ENCODE measurements around the gene ADD3. TPM values are rescaled to one million over a fixed set of nuclear protein-coding genes. Genes with fewer than 3 reads are reported as not detected.

The ADD3 gene
- total RNA-seq, 2 experiments from 2014 or later: 273 to 302 TPM

- peaks cover 87% of the 10 kb centered on the region for H3K4me1 Mint-ChIP-seq (ENCODE audit: low read depth)
- ChIA-PET POLR2A (interaction anchor here (1.3 to 5.0 kb wide), 7 partner anchors 11 to 49 kb away, joined by 3 to 34 read pairs (median 13); partner anchors contain the start of gene ADD3), CTCF (interaction anchor here (0.7 to 1.5 kb wide), 7 partner anchors 9 to 51 kb away, joined by 3 to 6 read pairs (median 4); no protein-coding TSS in a partner anchor)
- no peak for ATAC-seq (ENCODE audit: poor library complexity)
- Histone ChIP-seq H3K4me1 (ENCODE audit: insufficient read depth, low read length) (peaks cover 34% of the 10 kb centered on the region), H3K27me3 (ENCODE audit: control insufficient read depth in 1 of 2, insufficient read depth in 2 of 2, low read length in 2 of 2) (no peaks in the 10 kb centered on the region), H3K9me3 (ENCODE audit: control insufficient read depth in 1 of 2, insufficient read depth in 1 of 2, low read length in 2 of 2) (no peaks in the 10 kb centered on the region), H3K4me3 (ENCODE audit: low read length) (no peak overlapping the region), H3K36me3 (ENCODE audit: insufficient read depth, low read length) (no peaks in the 10 kb centered on the region), H3K27ac (ENCODE audit: low read depth in 1 of 2, low read length in 2 of 2) (peak overlapping the region in 1 of 2 donors; percentile 60)
- H3K36me3 Mint-ChIP-seq (ENCODE audit: low read depth): no peaks in the 10 kb centered on the region
- intact Hi-C loops (cut with DNase I, micrococcal nuclease): loop anchor here in 1 of 2 experiments (5.0 kb wide), 1 partner anchor 40 kb away; no protein-coding TSS in a partner anchor
- H3K27me3 Mint-ChIP-seq: no peaks in the 10 kb centered on the region
- no peak for TF ChIP-seq CTCF (IDR thresholded peaks at IDR 0.05)
- no peak for DNase-seq
- H3K9me3 Mint-ChIP-seq: no peaks in the 10 kb centered on the region
- peak overlapping the region; percentile 86 for H3K27ac Mint-ChIP-seq
- H3K4me3 Mint-ChIP-seq: peak overlapping the region; percentile 5
Observed at GRCh38 chr10:110057456-110057855, 49.7 kb downstream of the ADD3 start.

GRCh38 chr10:110058212-110058611 lies 50.4 kb downstream of the ADD3 start:
- peak; percentile 72 for ATAC-seq (ENCODE audit: poor library complexity)
- intact Hi-C loops (cut with DNase I, micrococcal nuclease): loop anchor here in 1 of 2 experiments (5.0 kb wide), 1 partner anchor 39 kb away; no protein-coding TSS in a partner anchor
- Mint-ChIP-seq H3K4me3 (peak overlapping the region; percentile 73), H3K36me3 (ENCODE audit: low read depth) (no peaks in the 10 kb centered on the region), H3K4me1 (ENCODE audit: low read depth) (peaks cover 87% of the 10 kb centered on the region), H3K27ac (peak overlapping the region; percentile 86), H3K27me3 (no peaks in the 10 kb centered on the region), H3K9me3 (no peaks in the 10 kb centered on the region)
- Histone ChIP-seq H3K4me3 (ENCODE audit: low read length) (peak overlapping the region; percentile 30), H3K4me1 (ENCODE audit: insufficient read depth, low read length) (peaks cover 34% of the 10 kb centered on the region), H3K9me3 (ENCODE audit: control insufficient read depth in 1 of 2, insufficient read depth in 1 of 2, low read length in 2 of 2) (no peaks in the 10 kb centered on the region), H3K36me3 (ENCODE audit: insufficient read depth, low read length) (no peaks in the 10 kb centered on the region), H3K27me3 (ENCODE audit: control insufficient read depth in 1 of 2, insufficient read depth in 2 of 2, low read length in 2 of 2) (no peaks in the 10 kb centered on the region), H3K27ac (ENCODE audit: low read depth in 1 of 2, low read length in 2 of 2) (peak overlapping the region; percentile 24 to 32)
- ChIA-PET CTCF (interaction anchor here (0.6 to 1.5 kb wide), 7 partner anchors 8 to 150 kb away, joined by 3 to 6 read pairs (median 4); no protein-coding TSS in a partner anchor), POLR2A (interaction anchor here (0.8 to 5.0 kb wide), 8 partner anchors 10 to 50 kb away, joined by 3 to 34 read pairs (median 10); partner anchors contain the start of gene ADD3)
- peak in 1 of 14 experiments; percentile 37 for DNase-seq
- TF ChIP-seq CTCF (IDR thresholded peaks at IDR 0.05): no peak

GRCh38 chr10:110059925-110060324 lies 52.1 kb downstream of the ADD3 start:
- no peaks in the 10 kb centered on the region for H3K9me3 ChIP-seq (ENCODE audit: control insufficient read depth in 1 of 2, insufficient read depth in 1 of 2, low read length in 2 of 2)
- H3K27ac Mint-ChIP-seq: peak overlapping the region; percentile 79
- H3K4me1 ChIP-seq (ENCODE audit: insufficient read depth, low read length): peaks cover 40% of the 10 kb centered on the region
- H3K9me3 Mint-ChIP-seq: no peaks in the 10 kb centered on the region
- CTCF ChIA-PET: interaction anchor here (0.6 to 1.0 kb wide), 2 partner anchors 44 to 391 kb away, joined by 3 read pairs; no protein-coding TSS in a partner anchor
- TF ChIP-seq CTCF (IDR thresholded peaks at IDR 0.05): no peak
- H3K27me3 ChIP-seq (ENCODE audit: control insufficient read depth in 1 of 2, insufficient read depth in 2 of 2, low read length in 2 of 2): no peaks in the 10 kb centered on the region
- H3K27ac ChIP-seq (ENCODE audit: low read depth in 1 of 2, low read length in 2 of 2): peak overlapping the region in 1 of 2 donors; percentile 18
- H3K4me1 Mint-ChIP-seq (ENCODE audit: low read depth): peaks cover 90% of the 10 kb centered on the region
- intact Hi-C loops (cut with DNase I, micrococcal nuclease): loop anchor here in 1 of 2 experiments (2.0 to 5.0 kb wide), 2 partner anchors 17 to 37 kb away; no protein-coding TSS in a partner anchor
- H3K4me3 ChIP-seq (ENCODE audit: low read length): no peak overlapping the region
- POLR2A ChIA-PET: interaction anchor here (0.8 to 5.0 kb wide), 10 partner anchors 9 to 86 kb away, joined by 3 to 34 read pairs (median 4); partner anchors contain the start of gene ADD3
- H3K36me3 ChIP-seq (ENCODE audit: insufficient read depth, low read length): no peaks in the 10 kb centered on the region
- DNase-seq: no peak
- no peaks in the 10 kb centered on the region for H3K27me3 Mint-ChIP-seq
- peak; percentile 55 for ATAC-seq (ENCODE audit: poor library complexity)
- peak overlapping the region; percentile 67 for H3K4me3 Mint-ChIP-seq
- H3K36me3 Mint-ChIP-seq (ENCODE audit: low read depth): no peaks in the 10 kb centered on the region

Data from CD4-positive, alpha-beta T cell (primary cell).